ENCODE data around the gene CYP46A1. TPM values are rescaled to one million over a fixed set of nuclear protein-coding genes. Genes with fewer than 3 reads are reported as not detected.

Gene CYP46A1
- total RNA-seq, 1 donor from 2014 or later: 3.6 TPM

- TF ChIP-seq CTCF (conservative IDR thresholded peaks at IDR 0.05): no peak
- no peaks in the 10 kb centered on the region for H3K36me3 Mint-ChIP-seq (ENCODE audit: low read depth)
- peaks cover 12% of the 10 kb centered on the region for H3K27me3 Mint-ChIP-seq (ENCODE audit: low read depth)
- H3K4me3 Mint-ChIP-seq: peak overlapping the region; percentile 65
- H3K4me1 Mint-ChIP-seq: peaks cover 60% of the 10 kb centered on the region
- peak; percentile 64 for DNase-seq (ENCODE audit: low read depth, low spot score)
- H3K27ac Mint-ChIP-seq (ENCODE audit: unreplicated experiment): peak overlapping the region; percentile 74
- H3K9me3 Mint-ChIP-seq: no peaks in the 10 kb centered on the region
Measured at GRCh38 chr14:99664058-99664936, 19.8 kb upstream of the CYP46A1 start.

- Mint-ChIP-seq H3K9me3 (no peaks in the 10 kb centered on the region), H3K36me3 (ENCODE audit: low read depth) (no peaks in the 10 kb centered on the region), H3K27me3 (ENCODE audit: low read depth) (peaks cover 11% of the 10 kb centered on the region), H3K4me1 (peaks cover 64% of the 10 kb centered on the region), H3K27ac (ENCODE audit: unreplicated experiment) (no peak overlapping the region), H3K4me3 (no peak overlapping the region)
- TF ChIP-seq CTCF (conservative IDR thresholded peaks at IDR 0.05): no peak
- no peak for DNase-seq (ENCODE audit: low read depth, low spot score)
Measured at GRCh38 chr14:99664937-99665273, 19.2 kb upstream of the CYP46A1 start.

GRCh38 chr14:99666533-99666932 is 17.6 kb upstream of the CYP46A1 start:
- no peak overlapping the region for H3K4me3 Mint-ChIP-seq
- H3K27ac Mint-ChIP-seq (ENCODE audit: unreplicated experiment): no peak overlapping the region

GRCh38 chr14:99667045-99667444 is 17.1 kb upstream of the CYP46A1 start:
- Mint-ChIP-seq H3K9me3 (no peaks in the 10 kb centered on the region), H3K27ac (ENCODE audit: unreplicated experiment) (no peak overlapping the region), H3K4me1 (peaks cover 76% of the 10 kb centered on the region), H3K27me3 (ENCODE audit: low read depth) (no peaks in the 10 kb centered on the region), H3K4me3 (no peak overlapping the region), H3K36me3 (ENCODE audit: low read depth) (no peaks in the 10 kb centered on the region)
- TF ChIP-seq CTCF (conservative IDR thresholded peaks at IDR 0.05): no peak
- DNase-seq (ENCODE audit: low read depth, low spot score): no peak

More at GRCh38 chr14:99666533-99666932, 17.6 kb upstream of the CYP46A1 start:
- H3K4me1 Mint-ChIP-seq: peaks cover 71% of the 10 kb centered on the region
- no peaks in the 10 kb centered on the region for H3K36me3 Mint-ChIP-seq (ENCODE audit: low read depth)
- H3K9me3 Mint-ChIP-seq: no peaks in the 10 kb centered on the region
- no peak for DNase-seq (ENCODE audit: low read depth, low spot score)
- H3K27me3 Mint-ChIP-seq (ENCODE audit: low read depth): no peaks in the 10 kb centered on the region
- TF ChIP-seq CTCF (conservative IDR thresholded peaks at IDR 0.05): no peak

- Mint-ChIP-seq H3K4me3 (no peak overlapping the region), H3K27me3 (ENCODE audit: low read depth) (no peaks in the 10 kb centered on the region), H3K9me3 (no peaks in the 10 kb centered on the region), H3K4me1 (peaks cover 78% of the 10 kb centered on the region), H3K36me3 (ENCODE audit: low read depth) (no peaks in the 10 kb centered on the region), H3K27ac (ENCODE audit: unreplicated experiment) (no peak overlapping the region)
- no peak for DNase-seq (ENCODE audit: low read depth, low spot score)
- TF ChIP-seq CTCF (conservative IDR thresholded peaks at IDR 0.05): no peak
Measured at GRCh38 chr14:99667821-99668220, 16.3 kb upstream of the CYP46A1 start.
